Activated T-helper 1 cell treated with anti-CD3 and anti-CD28 coated beads, Interleukin-12 subunit alpha, Interleukin-12 subunit beta, Interleukin-2, Interleukin-4 antibody, amounts not matched to agents 30 ng/mL and 10 ng/mL and 1 ng/mL, durations not matched to agents 14 hours and 24 hours and 36 hours (primary cell): ENCODE data around the gene GATB. TPM values are rescaled to one million over a fixed set of nuclear protein-coding genes. Genes with fewer than 3 reads are reported as not detected.

Experiments
- DNase-seq: peaks from one replicate; pipeline ENCODE4 v3.0.0; 2021; ENCODE audit warnings: low spot score
- H3K27ac Mint-ChIP-seq: one replicate; pipeline ENCODE4 v1.8.0; 2021; ENCODE audit warnings: mild to moderate bottlenecking, mixed read lengths
- H3K27me3 Mint-ChIP-seq: one replicate; pipeline ENCODE4 v1.8.0; 2022; ENCODE audit warnings: mild to moderate bottlenecking, moderate library complexity, mixed read lengths; ENCODE audit not compliant: insufficient read depth
- H3K36me3 Mint-ChIP-seq: one replicate; pipeline ENCODE4 v1.8.0; 2021; ENCODE audit warnings: low read depth, mixed read lengths
- H3K4me1 Mint-ChIP-seq: one replicate; pipeline ENCODE4 v1.8.0; 2021; ENCODE audit warnings: low read depth, mixed read lengths
- H3K4me3 Mint-ChIP-seq: one replicate; pipeline ENCODE4 v1.8.0; 2021; ENCODE audit warnings: mild to moderate bottlenecking, moderate library complexity, mixed read lengths
- H3K9me3 Mint-ChIP-seq: one replicate; pipeline ENCODE4 v1.8.0; 2021; ENCODE audit warnings: mixed read lengths
- intact Hi-C: fragments of 100-400 bp; cut with micrococcal nuclease; formaldehyde crosslinking; loops from one replicate; pipeline ENCODE4 v1.15.1; 2024
- total RNA-seq: library from RNA; stranded (reverse); gene quantifications from 2 replicates; pipeline ENCODE4 v1.2.3, GENCODE V29; 2022

Gene GATB
- total RNA-seq, 1 donor from 2014 or later, result 16.1 TPM

DNA sequence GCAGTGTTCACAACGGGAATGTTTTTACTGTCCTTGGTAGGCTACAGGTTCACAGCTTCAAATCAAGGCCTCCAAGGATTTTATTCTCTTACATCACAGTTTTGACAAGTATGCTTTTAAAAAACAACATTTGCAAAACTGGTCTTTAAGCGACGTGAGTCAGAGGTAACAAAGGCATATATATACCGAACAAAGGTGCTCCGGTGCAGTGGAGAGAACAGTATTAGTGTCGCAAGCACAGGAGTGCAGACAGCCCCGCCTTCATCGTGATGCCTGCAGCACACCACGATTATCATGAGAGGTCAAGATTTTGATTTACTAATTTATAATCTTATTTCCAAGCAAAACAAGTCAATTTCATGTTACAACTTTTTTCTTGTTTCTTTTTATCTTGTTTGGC, 90.8 kb downstream of the GATB start:
- DNase-seq, result no peak
- Mint-ChIP-seq H3K9me3 (no peaks in the 10 kb centered on the region), H3K36me3 (no peaks in the 10 kb centered on the region), H3K27me3 (no peaks in the 10 kb centered on the region), H3K4me1 (peaks cover 8% of the 10 kb centered on the region), H3K4me3 (no peak overlapping the region), H3K27ac (no peak overlapping the region)
- intact Hi-C loops, result no loop called here

DNA sequence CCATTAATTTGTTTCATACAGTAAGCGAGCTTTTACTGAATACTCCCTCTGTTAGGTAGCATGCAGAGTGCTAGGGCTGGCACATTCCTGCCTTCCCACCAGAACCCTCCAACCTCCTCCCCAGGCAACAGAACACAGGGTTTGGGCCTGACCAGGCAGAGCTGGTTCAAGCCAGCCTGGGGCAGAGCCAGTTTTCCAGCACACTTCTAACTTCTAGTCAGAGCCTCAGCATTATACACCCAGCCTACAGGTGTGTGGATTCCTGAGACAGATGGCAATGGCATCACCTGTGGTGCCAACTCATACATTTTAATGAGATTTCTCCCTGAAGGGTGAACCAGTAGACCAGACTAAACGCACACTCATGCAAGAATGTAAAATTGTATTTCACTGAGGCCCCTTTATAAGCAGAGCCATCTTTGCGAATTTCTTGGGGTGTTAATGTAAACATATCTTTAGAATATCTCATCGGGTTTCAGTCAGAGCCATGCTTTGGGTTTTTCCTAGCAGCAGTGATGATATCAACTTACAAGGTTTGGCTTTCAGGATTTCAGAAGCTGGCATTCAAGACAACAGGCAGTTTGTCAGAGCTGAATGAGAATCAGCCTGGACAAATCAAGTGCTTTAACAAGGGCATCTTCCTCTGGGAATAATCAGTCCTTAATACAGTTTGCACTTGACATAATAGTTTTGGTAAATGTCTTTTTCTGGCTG, 92.0 kb downstream of the GATB start:
- no peaks in the 10 kb centered on the region for H3K36me3 Mint-ChIP-seq
- no peak overlapping the region for H3K4me3 Mint-ChIP-seq
- no peaks in the 10 kb centered on the region for H3K9me3 Mint-ChIP-seq
- no peak overlapping the region for H3K27ac Mint-ChIP-seq
- H3K27me3 Mint-ChIP-seq, result no peaks in the 10 kb centered on the region
- H3K4me1 Mint-ChIP-seq, result peaks cover 8% of the 10 kb centered on the region
- DNase-seq, result no peak
- intact Hi-C loops, result no loop called here

DNA sequence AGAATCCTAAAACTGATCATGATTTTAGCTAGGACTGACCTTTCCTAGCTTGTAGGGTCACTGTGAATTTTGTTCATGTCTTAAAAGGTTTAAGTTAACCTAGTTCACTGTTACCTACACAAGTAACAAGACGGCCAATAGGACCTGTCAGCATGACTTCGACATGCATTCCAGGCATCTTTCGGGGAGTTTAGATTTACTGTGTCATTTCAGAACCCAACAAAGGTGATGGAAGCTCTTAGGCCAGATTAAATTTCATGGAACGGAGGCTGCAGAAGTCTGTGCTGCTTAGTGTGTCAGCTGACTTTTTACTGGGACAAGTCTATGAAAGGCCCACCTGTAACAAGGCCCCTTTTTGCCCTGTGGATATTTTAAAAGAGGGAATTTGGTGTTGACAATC, 93.1 kb downstream of the GATB start:
- Mint-ChIP-seq H3K27ac (no peak overlapping the region), H3K4me3 (no peak overlapping the region), H3K4me1 (peaks cover 8% of the 10 kb centered on the region), H3K9me3 (no peaks in the 10 kb centered on the region), H3K36me3 (no peaks in the 10 kb centered on the region), H3K27me3 (no peaks in the 10 kb centered on the region)
- intact Hi-C loops, result no loop called here
- DNase-seq, result no peak

DNA sequence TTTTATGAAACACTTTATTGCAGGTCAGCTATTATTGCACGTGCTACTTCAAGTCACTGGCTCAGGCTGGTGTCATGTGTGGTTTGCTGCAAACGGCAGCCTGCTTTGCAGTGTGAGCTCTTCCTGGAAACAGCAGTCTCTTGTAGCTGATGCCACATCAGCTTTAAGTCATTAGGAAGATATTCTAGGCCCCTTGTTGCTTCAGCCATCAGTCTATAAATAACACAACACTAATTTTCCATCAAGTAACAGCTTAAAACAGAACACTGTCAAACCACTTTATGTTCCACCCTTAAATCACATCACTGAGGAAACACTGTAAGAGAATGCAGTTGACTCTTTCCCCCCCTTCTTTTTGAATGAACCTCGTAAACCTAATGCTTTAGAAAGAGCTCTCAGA, 93.8 kb downstream of the GATB start:
- intact Hi-C loops, result no loop called here
- Mint-ChIP-seq H3K27ac (no peak overlapping the region), H3K27me3 (no peaks in the 10 kb centered on the region), H3K9me3 (no peaks in the 10 kb centered on the region), H3K4me3 (no peak overlapping the region), H3K36me3 (no peaks in the 10 kb centered on the region), H3K4me1 (peaks cover 8% of the 10 kb centered on the region)
- DNase-seq, result no peak

DNA sequence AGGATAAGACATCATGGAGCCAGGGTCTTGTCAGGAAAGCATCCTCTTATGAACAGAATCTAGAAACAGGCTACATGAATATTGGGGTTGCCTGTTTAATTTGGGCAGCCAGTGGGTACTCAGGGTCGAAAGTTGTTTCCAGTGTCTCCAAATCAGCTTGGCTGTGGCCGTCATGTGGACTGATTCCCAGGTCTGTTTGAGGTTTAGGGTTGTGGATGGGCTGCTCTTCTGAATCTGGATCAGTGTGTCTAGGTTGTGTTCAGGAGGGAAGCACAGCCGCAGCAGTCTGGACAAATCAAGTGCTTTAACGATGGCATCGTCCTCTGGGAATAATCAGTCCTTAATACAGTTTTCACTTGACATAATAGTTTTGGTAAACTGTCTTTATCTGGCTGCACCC, 94.3 kb downstream of the GATB start:
- intact Hi-C loops, result no loop called here
- H3K4me1 Mint-ChIP-seq, result peaks cover 8% of the 10 kb centered on the region
- H3K27ac Mint-ChIP-seq, result no peak overlapping the region

DNA sequence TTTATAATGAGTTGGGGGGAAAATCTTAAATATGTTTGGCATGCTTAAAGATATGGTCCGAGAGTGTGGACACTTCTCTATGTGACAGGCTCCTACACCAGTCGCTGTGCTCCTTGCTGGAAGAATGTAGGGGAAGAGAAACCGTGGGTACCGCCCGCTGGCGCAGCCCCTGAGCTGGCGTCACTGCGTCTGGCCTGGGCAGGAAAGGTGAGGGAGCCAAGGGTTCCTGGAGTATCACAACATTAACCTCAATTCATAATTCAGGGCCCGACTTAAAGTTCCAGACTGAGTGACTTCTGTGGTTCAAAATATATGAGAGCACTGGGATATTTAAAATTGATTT, 95.1 kb downstream of the GATB start:
- intact Hi-C loops, result no loop called here
- Mint-ChIP-seq H3K4me1 (peaks cover 8% of the 10 kb centered on the region), H3K9me3 (no peaks in the 10 kb centered on the region), H3K4me3 (no peak overlapping the region), H3K27me3 (no peaks in the 10 kb centered on the region), H3K27ac (no peak overlapping the region), H3K36me3 (no peaks in the 10 kb centered on the region)
- no peak for DNase-seq

More for the DNA sequence above, 94.3 kb downstream of the GATB start:
- no peak for DNase-seq
- Mint-ChIP-seq H3K4me3 (no peak overlapping the region), H3K9me3 (no peaks in the 10 kb centered on the region), H3K27me3 (no peaks in the 10 kb centered on the region), H3K36me3 (no peaks in the 10 kb centered on the region)

DNA sequence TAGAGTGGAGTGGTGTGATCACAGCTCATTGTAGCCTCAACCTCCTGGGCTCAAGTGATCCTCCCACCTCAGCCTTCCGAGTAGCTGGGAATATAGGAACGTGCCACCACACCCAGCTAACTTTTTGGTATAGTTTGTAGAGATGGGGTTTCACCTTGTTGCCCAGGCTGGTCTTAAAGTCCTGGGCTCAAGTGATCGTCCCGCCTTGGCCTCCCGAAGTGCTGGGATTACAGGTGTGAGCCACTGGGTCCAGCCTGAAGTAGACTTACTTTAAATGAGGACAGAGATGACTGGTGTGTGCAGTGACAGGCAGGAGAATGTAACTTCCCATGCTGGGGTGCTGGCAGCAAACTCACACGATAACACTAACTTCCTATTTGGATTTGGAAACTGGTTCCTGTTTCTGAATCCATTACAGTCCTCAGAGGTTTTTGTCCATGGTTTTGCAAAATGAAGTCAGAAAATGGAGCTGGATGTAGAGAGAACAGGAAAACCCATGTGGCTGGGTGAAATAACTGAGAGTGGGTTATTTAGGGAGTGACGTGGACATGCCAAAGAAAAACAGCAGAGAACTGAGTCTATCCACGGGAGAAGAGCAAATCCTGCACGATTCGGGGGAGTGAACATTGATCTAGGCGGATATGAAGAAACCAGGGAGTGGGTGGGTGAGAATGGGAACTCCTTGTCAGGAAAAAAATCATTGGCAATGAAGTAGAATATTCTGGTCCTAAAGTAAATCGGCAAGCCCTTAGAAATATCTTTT, 95.6 kb downstream of the GATB start:
- Mint-ChIP-seq H3K27ac (no peak overlapping the region), H3K36me3 (no peaks in the 10 kb centered on the region), H3K4me1 (peaks cover 8% of the 10 kb centered on the region), H3K4me3 (no peak overlapping the region), H3K9me3 (no peaks in the 10 kb centered on the region), H3K27me3 (no peaks in the 10 kb centered on the region)
- intact Hi-C loops, result no loop called here
- no peak for DNase-seq

DNA sequence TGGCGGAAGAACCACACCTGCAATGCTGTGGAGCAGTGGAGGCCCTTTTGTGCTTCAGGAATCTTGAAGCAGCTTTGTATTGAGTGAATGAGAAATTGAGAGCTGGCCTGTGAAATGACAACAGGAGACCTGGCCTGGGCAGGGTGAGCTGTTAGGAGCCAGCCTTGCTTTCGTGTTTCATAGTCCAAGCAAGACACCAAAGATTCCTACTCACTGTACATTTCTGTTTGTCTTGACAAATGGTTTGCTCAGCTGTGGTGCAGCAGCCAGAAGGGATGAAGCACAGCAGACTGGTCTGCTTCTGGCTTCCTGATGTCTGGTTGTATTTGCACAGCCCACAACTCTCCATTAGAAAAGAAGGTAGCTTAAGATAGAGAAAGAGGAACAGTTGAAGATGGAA, 96.5 kb downstream of the GATB start:
- no peak overlapping the region for H3K27ac Mint-ChIP-seq
- H3K27me3 Mint-ChIP-seq, result no peaks in the 10 kb centered on the region
- intact Hi-C loops, result no loop called here
- DNase-seq, result no peak
- H3K36me3 Mint-ChIP-seq, result no peaks in the 10 kb centered on the region
- H3K4me1 Mint-ChIP-seq, result peaks cover 16% of the 10 kb centered on the region
- H3K4me3 Mint-ChIP-seq, result no peak overlapping the region
- no peaks in the 10 kb centered on the region for H3K9me3 Mint-ChIP-seq

DNA sequence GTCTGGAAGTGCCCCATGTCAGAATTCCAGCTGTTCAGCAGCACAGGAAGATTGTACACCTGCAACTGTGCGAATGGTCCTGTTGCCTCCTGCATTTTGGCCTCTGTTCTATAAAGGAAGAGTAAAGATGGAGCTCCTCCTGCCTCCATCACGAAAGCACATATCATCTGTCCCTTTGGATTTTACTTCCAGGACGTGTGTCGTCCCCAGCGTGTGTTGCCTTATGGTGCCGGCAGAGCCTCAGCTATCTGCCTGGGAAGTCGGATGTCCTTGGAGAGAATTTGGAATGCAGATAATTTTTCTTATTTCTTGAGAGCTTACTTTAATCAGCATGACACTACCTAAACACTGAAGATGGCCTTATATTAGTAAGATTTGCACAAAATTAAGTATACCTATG, 97.7 kb downstream of the GATB start:
- no peak overlapping the region for H3K4me3 Mint-ChIP-seq
- intact Hi-C loops, result no loop called here
- H3K4me1 Mint-ChIP-seq, result peaks cover 21% of the 10 kb centered on the region
- H3K27me3 Mint-ChIP-seq, result no peaks in the 10 kb centered on the region
- H3K9me3 Mint-ChIP-seq, result no peaks in the 10 kb centered on the region
- DNase-seq, result no peak
- H3K27ac Mint-ChIP-seq, result no peak overlapping the region
- H3K36me3 Mint-ChIP-seq, result no peaks in the 10 kb centered on the region

DNA sequence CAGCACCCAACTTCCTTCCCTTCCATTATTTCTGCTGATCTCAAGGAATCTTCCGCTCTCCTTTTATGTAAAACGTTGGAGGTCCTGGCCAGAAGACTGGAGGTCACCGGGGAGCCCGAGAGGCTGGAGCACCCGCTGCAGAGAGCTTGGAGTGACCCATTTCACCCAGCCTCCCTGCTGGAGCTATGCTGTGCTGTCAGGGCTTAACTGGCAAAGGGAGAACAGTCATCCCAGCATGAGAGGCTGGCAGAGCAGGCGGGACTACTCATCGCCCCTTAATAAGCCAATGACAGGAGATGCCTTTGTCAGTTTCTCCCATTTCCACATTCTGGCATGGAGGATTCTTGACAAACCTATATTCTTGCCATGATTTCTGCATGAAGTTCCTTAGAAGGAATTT, 98.9 kb downstream of the GATB start:
- H3K27me3 Mint-ChIP-seq, result no peaks in the 10 kb centered on the region
- intact Hi-C loops, result no loop called here
- H3K36me3 Mint-ChIP-seq, result no peaks in the 10 kb centered on the region
- DNase-seq, result no peak
- H3K9me3 Mint-ChIP-seq, result no peaks in the 10 kb centered on the region
- H3K4me3 Mint-ChIP-seq, result no peak overlapping the region
- H3K4me1 Mint-ChIP-seq, result peaks cover 15% of the 10 kb centered on the region
- no peak overlapping the region for H3K27ac Mint-ChIP-seq

DNA sequence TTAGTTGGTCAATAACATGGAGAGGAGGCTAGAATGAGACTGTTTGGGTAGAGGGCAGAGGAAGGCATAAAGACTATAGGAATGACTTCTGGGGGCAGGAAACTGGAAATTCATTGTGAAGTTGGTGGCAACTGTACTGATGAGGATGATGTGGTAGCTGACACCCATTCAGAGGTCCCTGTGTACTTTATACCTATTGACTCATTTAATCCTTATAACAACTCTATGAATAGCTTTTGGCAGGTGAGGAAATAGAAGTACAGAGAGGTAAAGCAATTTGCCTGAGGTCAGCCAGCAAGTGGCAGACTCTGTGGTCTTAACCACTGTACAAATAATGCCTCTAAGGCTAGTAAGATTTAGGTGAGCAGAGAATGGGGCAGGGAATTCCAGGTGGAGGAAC, 100.1 kb downstream of the GATB start:
- DNase-seq, result no peak
- intact Hi-C loops, result no loop called here
- Mint-ChIP-seq H3K9me3 (no peaks in the 10 kb centered on the region), H3K27ac (no peak overlapping the region), H3K4me1 (peaks cover 14% of the 10 kb centered on the region), H3K4me3 (no peak overlapping the region), H3K36me3 (no peaks in the 10 kb centered on the region), H3K27me3 (no peaks in the 10 kb centered on the region)

DNA sequence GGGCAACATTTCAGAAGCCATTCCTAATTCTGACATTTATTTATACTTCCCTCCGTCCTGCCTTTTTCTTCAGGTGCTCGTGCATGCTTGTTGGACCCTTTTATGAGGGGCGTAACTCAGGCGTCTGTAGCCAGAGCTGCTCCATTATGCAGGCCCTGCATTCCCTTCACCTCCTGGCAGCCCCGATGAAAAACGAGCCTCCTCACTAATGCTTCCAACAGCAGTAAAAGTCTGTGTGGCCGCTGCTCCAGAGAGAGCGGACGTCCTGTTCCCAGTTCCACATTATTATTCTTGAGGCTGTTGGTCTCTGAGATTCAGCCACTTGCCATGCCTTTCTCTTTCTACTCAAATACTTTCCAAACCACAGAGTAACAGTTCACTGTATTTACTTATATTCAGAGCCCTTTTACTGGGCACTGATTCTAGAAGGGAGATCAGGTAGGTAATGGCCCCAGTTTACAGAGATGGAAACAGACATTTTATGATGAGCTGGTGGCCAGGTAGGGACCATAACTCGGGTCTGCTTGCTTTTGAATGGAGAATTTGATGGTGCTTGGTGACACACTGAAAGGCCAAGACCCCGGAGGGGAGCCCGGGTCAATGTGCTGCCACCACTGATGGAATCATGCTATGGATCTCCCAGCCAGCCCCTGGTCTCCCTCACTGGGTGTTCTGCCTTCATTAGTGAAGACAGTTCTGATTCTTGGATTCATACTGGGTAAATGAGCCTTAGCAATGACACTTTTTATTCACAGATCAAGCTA, 101.0 kb downstream of the GATB start:
- no peak for DNase-seq
- peaks cover 14% of the 10 kb centered on the region for H3K4me1 Mint-ChIP-seq
- H3K4me3 Mint-ChIP-seq, result no peak overlapping the region
- H3K9me3 Mint-ChIP-seq, result no peaks in the 10 kb centered on the region
- H3K27me3 Mint-ChIP-seq, result no peaks in the 10 kb centered on the region
- no peak overlapping the region for H3K27ac Mint-ChIP-seq
- H3K36me3 Mint-ChIP-seq, result no peaks in the 10 kb centered on the region
- intact Hi-C loops, result no loop called here

DNA sequence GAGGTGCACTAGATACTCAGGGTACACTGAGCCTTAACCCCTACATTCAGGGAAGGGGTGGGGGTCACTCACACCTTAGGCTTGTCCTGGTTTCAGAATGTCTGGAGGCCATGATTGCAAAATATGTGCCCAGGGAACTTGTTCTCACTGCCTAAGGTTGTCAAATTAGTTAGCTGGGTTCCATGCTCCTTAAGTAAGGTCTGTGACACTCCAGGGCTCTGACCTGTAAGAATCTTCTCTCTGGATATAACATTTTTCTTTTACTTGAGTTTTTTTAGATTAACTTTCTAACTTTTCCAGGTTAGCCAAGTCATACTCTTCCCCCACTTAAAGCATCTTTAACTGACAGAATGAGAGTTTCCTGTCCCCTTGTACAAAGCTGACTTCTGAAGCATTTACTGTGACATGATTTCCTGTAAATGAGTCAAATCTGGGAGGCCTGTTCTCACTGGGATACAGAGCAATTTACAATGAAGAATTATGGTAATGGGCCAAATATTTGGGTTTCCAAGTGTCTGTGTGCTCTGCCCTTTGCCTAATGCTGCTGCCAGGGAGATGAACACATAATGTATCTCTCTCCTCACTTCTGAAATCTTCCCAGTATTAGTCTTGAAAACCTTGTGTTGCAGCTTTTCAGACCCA, 101.7 kb downstream of the GATB start:
- DNase-seq, result no peak
- H3K9me3 Mint-ChIP-seq, result no peaks in the 10 kb centered on the region
- no peak overlapping the region for H3K4me3 Mint-ChIP-seq
- H3K27me3 Mint-ChIP-seq, result no peaks in the 10 kb centered on the region
- H3K36me3 Mint-ChIP-seq, result no peaks in the 10 kb centered on the region
- H3K27ac Mint-ChIP-seq, result no peak overlapping the region
- H3K4me1 Mint-ChIP-seq, result peaks cover 14% of the 10 kb centered on the region
- intact Hi-C loops, result no loop called here
